GM11168 (cell line): ENCODE results near the gene DNM2.
"Not testable (repeated sequence)": the region's sequence is repeated elsewhere in the genome, so short reads cannot be mapped to it uniquely, and the experiment has no call there.

Source experiments
- in situ Hi-C: fragments of 300-500 bp; cut with MboI; formaldehyde crosslinking; loops from one replicate; pipeline ENCODE4 v1.12.0; 2022; ENCODE audit warnings: low sequenced_read_pairs; ENCODE audit not compliant: unreplicated experiment

The DNM2 gene

GRCh38 chr19:10720607-10721125 is 2.8 kb downstream of the DNM2 start:
- in situ Hi-C loops: no loop called here

- in situ Hi-C loops: no loop called here
Measured at GRCh38 chr19:10723591-10723990, 5.7 kb downstream of the DNM2 start.

GRCh38 chr19:10724573-10725071 is 6.7 kb downstream of the DNM2 start:
- in situ Hi-C loops: no loop called here

- in situ Hi-C loops: no loop called here
Measured at GRCh38 chr19:10725415-10725814, 7.5 kb downstream of the DNM2 start.

- in situ Hi-C loops: no loop called here
Measured at GRCh38 chr19:10726268-10726667, 8.4 kb downstream of the DNM2 start.

GRCh38 chr19:10727685-10728201 is 9.9 kb downstream of the DNM2 start:
- in situ Hi-C loops: no loop called here

- in situ Hi-C loops: no loop called here
Measured at GRCh38 chr19:10729411-10729810, 11.5 kb downstream of the DNM2 start.

GRCh38 chr19:10730932-10731331 is 13.1 kb downstream of the DNM2 start:
- in situ Hi-C loops: no loop called here

- in situ Hi-C loops: no loop called here
Measured at GRCh38 chr19:10735741-10736140, 17.9 kb downstream of the DNM2 start.

GRCh38 chr19:10736189-10736588 is 18.3 kb downstream of the DNM2 start:
- in situ Hi-C loops: no loop called here

GRCh38 chr19:10736916-10737551 is 19.2 kb downstream of the DNM2 start:
- in situ Hi-C loops: no loop called here

GRCh38 chr19:10737722-10738121 is 19.8 kb downstream of the DNM2 start:
- in situ Hi-C loops: no loop called here

- in situ Hi-C loops: no loop called here
Measured at GRCh38 chr19:10740798-10741197, 22.9 kb downstream of the DNM2 start.

GRCh38 chr19:10742476-10742875 is 24.6 kb downstream of the DNM2 start:
- in situ Hi-C loops: no loop called here

- in situ Hi-C loops: no loop called here
Measured at GRCh38 chr19:10744253-10744798, 26.4 kb downstream of the DNM2 start.

GRCh38 chr19:10744801-10745293 is 27.0 kb downstream of the DNM2 start:
- in situ Hi-C loops: no loop called here

- in situ Hi-C loops: not testable (repeated sequence)
Measured at GRCh38 chr19:10746437-10746836, 28.6 kb downstream of the DNM2 start.

- in situ Hi-C loops: no loop called here
Measured at GRCh38 chr19:10747271-10747670, 29.4 kb downstream of the DNM2 start.

- in situ Hi-C loops: no loop called here
Measured at GRCh38 chr19:10747674-10748073, 29.8 kb downstream of the DNM2 start.

GRCh38 chr19:10748195-10748926 is 30.5 kb downstream of the DNM2 start:
- in situ Hi-C loops: no loop called here

GRCh38 chr19:10748927-10749434 is 31.1 kb downstream of the DNM2 start:
- in situ Hi-C loops: no loop called here
